Vagina (tissue), 2 donors: ENCODE measurements around the gene PDE4DIP.
"Not testable (repeated sequence)": the region's sequence is repeated elsewhere in the genome, so short reads cannot be mapped to it uniquely, and the experiment has no call there.

Experiments used
- POLR2A ChIP-seq, 2 donors: fragments of 450-650 bp; IDR thresholded peaks; one replicate each; pipeline ENCODE4 v1.6.1; 2017; ENCODE audit warnings: antibody characterized with exemption in 2 of 2, mild to moderate bottlenecking in 2 of 2, moderate library complexity in 2 of 2
- POLR2AphosphoS5 ChIP-seq, 2 donors: sonication (generic); formaldehyde crosslinking; IDR thresholded peaks; one replicate each; pipeline ENCODE4 v1.9.0; 2017; ENCODE audit warnings: antibody characterized with exemption in 2 of 2, mild to moderate bottlenecking in 2 of 2, low read depth in 1 of 2; ENCODE audit not compliant: insufficient read depth in 1 of 2
- TF ChIP-seq, protein P1 (sequence below), 3 experiments: fragments of 450-650 bp in 2 of 3; fragments of 200-600 bp in 1 of 3; sonication (generic) in 1 of 3; IDR thresholded peaks; one replicate each; pipeline ENCODE4 v1.5.1; 2017 to 2019; ENCODE audit warnings: antibody characterized with exemption in 3 of 3, mild to moderate bottlenecking in 2 of 3, moderate library complexity in 2 of 3

DNA sequence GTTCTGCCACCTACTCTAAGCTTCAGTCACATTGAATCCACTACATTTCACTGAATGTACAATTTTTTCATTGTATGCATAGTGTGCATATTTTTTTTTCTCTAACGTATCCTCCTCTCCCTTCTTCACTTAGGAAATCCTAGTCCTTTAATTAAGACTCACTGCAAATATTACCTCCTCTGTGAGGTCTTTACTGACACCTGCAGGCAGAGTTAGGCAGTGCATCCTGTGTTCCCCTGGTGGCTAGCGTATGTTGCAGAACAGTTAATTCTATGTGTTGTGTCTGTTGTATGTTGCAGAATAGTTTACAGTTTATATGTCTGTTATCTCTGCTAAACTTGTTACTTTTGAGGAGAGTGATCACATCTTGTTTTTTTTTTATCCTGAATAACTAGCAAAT, 121.9 kb downstream of the PDE4DIP start:
- TF ChIP-seq, protein P1, sequence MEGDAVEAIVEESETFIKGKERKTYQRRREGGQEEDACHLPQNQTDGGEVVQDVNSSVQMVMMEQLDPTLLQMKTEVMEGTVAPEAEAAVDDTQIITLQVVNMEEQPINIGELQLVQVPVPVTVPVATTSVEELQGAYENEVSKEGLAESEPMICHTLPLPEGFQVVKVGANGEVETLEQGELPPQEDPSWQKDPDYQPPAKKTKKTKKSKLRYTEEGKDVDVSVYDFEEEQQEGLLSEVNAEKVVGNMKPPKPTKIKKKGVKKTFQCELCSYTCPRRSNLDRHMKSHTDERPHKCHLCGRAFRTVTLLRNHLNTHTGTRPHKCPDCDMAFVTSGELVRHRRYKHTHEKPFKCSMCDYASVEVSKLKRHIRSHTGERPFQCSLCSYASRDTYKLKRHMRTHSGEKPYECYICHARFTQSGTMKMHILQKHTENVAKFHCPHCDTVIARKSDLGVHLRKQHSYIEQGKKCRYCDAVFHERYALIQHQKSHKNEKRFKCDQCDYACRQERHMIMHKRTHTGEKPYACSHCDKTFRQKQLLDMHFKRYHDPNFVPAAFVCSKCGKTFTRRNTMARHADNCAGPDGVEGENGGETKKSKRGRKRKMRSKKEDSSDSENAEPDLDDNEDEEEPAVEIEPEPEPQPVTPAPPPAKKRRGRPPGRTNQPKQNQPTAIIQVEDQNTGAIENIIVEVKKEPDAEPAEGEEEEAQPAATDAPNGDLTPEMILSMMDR (IDR thresholded peaks at IDR 0.05), result not testable (repeated sequence)
- not testable (repeated sequence) for TF ChIP-seq POLR2A (IDR thresholded peaks at IDR 0.05); POLR2AphosphoS5 (IDR thresholded peaks at IDR 0.05; ENCODE audit: insufficient read depth in 1 of 2, low read depth in 1 of 2)
